Epithelial cell of esophagus (primary cell): ENCODE data around the gene COPS6.

Experiments used
- DNase-seq: peaks from one replicate; pipeline ENCODE4 v3.0.0; 2010; ENCODE audit warnings: low read depth
- H3K4me3 ChIP-seq: 2 replicates; pipeline ENCODE4 v1.5.1; 2011; ENCODE audit warnings: mild to moderate bottlenecking, low read length, control low read depth
- TF ChIP-seq, protein P1 (sequence below): IDR thresholded peaks from 2 replicates; pipeline ENCODE4 v1.5.1; 2011; ENCODE audit warnings: low read depth, mild to moderate bottlenecking, low read length, control low read depth, inconsistent platforms; ENCODE audit not compliant: insufficient read depth; ENCODE audit errors: missing control alignments

The COPS6 gene

DNA sequence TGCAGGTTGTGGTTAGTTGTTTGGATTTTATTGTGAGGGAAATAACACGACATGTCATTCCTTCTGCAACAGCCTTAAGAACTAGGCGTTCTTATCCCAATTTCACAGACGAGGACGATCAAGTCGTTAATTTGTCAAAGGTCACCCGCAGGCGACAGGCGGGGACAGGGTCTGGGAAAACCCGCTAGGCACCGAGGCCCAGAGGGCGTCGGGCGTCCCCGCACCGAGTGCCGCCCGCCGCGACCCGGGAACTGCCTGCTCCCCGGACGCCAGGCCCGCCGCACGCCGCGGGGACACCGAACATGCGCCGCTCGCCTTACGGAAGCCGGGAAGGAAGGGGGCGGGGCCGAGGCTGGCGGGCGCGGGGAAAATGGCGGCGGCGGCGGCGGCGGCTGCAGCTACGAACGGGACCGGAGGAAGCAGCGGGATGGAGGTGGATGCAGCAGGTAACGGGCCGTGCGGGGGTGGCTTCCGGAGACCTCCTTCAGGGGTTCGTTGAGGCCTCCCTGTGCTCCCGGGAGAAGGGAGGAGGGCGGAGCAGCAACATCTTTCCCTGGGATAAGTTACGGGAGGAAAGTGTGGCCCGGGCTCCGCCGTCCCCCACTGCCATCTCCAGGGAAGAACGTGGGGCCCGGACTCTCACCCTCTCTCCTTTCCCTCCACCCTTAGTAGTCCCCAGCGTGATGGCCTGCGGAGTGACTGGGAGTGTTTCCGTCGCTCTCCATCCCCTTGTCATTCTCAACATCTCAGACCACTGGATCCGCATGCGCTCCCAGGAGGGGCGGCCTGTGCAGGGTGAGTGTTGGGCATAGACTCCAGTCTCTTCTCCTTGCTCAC is at the start of gene COPS6:
Gene COPS6, plus strand, starts transcription at position 349 of the 837 bp plus-strand sequence. Its CDS starts 22 bp downstream, at position 371.
- TF ChIP-seq, protein P1, sequence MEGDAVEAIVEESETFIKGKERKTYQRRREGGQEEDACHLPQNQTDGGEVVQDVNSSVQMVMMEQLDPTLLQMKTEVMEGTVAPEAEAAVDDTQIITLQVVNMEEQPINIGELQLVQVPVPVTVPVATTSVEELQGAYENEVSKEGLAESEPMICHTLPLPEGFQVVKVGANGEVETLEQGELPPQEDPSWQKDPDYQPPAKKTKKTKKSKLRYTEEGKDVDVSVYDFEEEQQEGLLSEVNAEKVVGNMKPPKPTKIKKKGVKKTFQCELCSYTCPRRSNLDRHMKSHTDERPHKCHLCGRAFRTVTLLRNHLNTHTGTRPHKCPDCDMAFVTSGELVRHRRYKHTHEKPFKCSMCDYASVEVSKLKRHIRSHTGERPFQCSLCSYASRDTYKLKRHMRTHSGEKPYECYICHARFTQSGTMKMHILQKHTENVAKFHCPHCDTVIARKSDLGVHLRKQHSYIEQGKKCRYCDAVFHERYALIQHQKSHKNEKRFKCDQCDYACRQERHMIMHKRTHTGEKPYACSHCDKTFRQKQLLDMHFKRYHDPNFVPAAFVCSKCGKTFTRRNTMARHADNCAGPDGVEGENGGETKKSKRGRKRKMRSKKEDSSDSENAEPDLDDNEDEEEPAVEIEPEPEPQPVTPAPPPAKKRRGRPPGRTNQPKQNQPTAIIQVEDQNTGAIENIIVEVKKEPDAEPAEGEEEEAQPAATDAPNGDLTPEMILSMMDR = no peak
- peak within 1 kb of the TSS; percentile 93 for H3K4me3 ChIP-seq
- DNase-seq = peak; percentile 82

DNA sequence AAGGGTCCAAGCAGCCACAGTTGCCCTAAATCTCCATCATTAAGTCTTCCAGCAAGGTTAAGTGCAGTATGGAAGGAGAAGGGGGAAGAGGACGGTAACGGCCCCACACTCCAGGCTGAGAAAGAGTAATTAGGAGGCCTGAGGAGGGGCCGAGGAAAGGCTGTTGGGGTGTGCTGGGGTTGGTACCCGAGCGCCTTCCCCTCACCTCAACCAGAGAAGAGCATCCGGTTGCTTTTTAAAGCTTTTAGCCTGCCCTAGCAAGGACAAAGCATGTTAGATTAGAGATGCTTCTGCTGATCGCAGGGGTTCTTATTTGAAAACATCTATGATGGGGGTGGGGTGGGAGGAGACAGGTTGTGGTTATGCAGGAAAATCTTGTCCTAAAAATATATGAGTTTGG is 48.2 kb upstream of the COPS6 start:
- TF ChIP-seq, protein P1 = no peak
- H3K4me3 ChIP-seq = no peak overlapping the region
- no peak for DNase-seq

DNA sequence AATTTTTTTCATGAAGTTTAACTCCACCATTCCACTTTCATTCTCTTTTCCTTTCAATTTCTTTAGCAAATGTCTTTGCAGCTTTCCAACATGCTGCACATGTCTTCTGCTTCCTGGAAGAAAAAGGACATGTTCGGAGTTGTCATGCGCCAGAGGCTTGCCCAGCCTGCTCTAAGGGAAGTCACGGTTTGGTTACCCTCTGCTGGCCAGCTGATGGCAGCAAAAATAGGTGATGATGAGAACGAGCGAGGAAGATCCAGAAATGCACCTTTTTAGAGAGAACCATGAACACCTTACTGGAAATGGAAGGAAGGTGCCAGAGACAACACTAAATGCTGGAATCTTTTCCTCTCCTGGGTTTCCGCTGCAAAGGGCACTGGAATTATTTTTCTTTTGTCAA is 44.1 kb upstream of the COPS6 start:
- TF ChIP-seq, protein P1 = peak; percentile 62
- peak; percentile 69 for DNase-seq
- H3K4me3 ChIP-seq = no peak overlapping the region

DNA sequence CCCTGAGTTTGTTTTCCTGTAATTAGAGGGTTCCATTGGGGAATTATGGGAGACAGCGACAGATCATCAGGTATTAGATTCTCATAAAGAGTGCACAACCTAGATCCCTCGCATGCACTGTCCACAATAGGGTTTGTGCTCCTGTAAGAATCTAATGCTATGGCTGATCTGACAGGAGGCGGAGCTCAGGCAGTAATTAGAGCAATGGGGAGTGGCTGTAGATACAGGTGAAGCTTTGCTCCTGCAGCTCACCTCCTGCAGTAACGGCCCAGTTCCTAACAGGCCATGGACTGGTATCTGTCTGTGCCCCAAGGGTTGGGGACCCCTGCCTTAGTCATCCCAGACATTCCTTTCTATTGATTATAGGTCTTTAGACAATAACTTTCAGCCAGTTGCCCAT is 40.1 kb upstream of the COPS6 start:
- TF ChIP-seq, protein P1 = no peak
- H3K4me3 ChIP-seq = no peak overlapping the region

DNA sequence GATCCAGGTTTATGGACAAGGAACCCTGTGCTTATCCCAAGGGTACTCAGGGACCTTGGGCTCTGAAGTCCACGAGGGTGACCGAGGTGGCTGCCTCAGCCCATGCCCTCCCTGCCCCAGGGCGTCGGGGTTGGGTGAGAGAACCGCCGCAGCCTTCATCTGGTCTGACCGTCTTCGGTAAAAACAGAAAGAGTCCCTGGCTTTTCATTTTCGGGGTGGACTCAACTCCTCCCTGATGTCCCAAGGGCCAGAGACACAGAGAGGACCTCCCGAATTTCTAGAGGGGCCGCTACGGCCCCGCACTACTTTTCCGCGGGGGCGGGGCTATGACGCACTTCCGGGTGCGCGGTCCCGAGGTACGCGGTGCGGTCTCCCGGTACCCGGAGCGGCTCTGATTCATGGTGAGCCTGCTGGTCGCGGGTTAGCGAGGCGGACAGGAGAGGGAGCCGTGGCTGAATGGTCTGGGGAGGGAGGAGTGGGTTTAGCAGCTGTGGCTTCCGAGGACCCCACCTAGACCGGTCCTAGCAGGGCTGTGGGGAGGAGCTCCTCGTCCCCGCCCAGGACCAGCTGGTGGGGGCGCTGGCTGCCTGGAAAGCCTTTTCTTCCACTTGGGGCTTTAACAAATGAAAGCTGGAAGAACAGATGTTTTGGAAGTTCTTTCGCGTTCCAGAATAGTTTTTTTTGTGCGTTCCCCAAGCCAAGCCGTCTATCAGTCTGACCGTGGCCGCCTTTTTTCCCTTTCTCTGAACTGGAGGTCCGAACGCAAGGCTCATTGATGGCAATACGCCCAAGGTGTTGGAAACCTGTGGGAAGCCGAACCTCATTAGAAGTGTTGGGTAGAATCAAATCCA is 39.1 kb upstream of the COPS6 start, which contains the start of gene ZSCAN21:
Gene ZSCAN21, plus strand, starts transcription at position 334 of the 851 bp plus-strand sequence. CDS start 7,233 bp downstream, outside the sequence.
- TF ChIP-seq, protein P1 = peak; percentile 26
- peak; percentile 85 for DNase-seq
- H3K4me3 ChIP-seq = peak within 1 kb of the TSS; percentile 94

More for the DNA sequence above, 40.1 kb upstream of the COPS6 start:
- peak; percentile 30 for DNase-seq

DNA sequence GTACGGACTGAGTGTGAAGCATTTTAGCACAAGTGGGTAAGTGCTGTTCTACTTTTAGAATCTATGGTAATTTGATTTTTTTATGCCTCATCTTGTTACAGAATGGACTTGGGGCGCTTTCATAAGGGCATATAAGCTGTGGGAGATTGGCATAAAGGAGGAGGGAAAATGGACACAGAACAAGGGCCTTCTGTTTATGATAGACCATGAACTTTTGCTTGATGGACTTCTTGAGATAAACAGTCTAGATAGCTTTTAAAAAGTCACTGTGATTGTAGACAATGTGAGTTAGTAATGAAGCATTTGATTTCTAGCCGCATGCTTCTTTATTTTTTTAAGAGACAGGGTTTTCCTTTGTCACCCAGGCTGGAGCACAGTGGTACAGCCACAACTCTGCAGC is 37.2 kb upstream of the COPS6 start:
- TF ChIP-seq, protein P1 = no peak
- no peak overlapping the region for H3K4me3 ChIP-seq

More for the DNA sequence above, 37.2 kb upstream of the COPS6 start:
- DNase-seq = no peak
